ENCODE data around the gene UGT1A8. TPM values are rescaled to one million over a fixed set of nuclear protein-coding genes. Genes with fewer than 3 reads are reported as not detected.
"Not testable (repeated sequence)": the region's sequence is repeated elsewhere in the genome, so short reads cannot be mapped to it uniquely, and the experiment has no call there.

Gene UGT1A8
- total and polyA plus RNA-seq, 2 donors (not counting 3 experiments of a cell fraction or from before 2014, with no cell fraction given): not detected

- CTCF ChIA-PET: interaction anchor here (3.2 kb wide), 1 partner anchor 18 kb away, joined by 6 read pairs; no protein-coding TSS in a partner anchor
- H3K9me1 ChIP-seq (replicated peaks; ENCODE audit: control insufficient read depth, extremely low read depth, insufficient read depth, low read length): no peaks in the 10 kb centered on the region
Observed at GRCh38 chr2:233728723-233729301, 111.4 kb downstream of the UGT1A8 start, which contains the start of gene UGT1A3. UGT1A3 (plus strand) TSS chr2:233729042; CDS start chr2:233729127, 85 bp downstream.

GRCh38 chr2:233736868-233737653 is 119.6 kb downstream of the UGT1A8 start:
- H3K36me3 ChIP-seq (ENCODE audit: control insufficient read depth in 2 of 2, extremely low read depth in 1 of 2, insufficient read depth in 2 of 2, low read length in 2 of 2); H3K4me2 ChIP-seq (ENCODE audit: insufficient read depth, low read length); intact Hi-C loops (cut with micrococcal nuclease); H4K20me1 ChIP-seq (replicated peaks; ENCODE audit: control insufficient read depth, extremely low read depth, insufficient read depth, low read length); H3K27me3 ChIP-seq (ENCODE audit: control insufficient read depth in 2 of 2, insufficient read depth in 2 of 2, low read length in 2 of 2); H3K4me1 ChIP-seq (ENCODE audit: control insufficient read depth, extremely low read depth, insufficient read depth, low read length); H3K9me3 ChIP-seq (replicated peaks; ENCODE audit: control insufficient read depth, insufficient read depth, low read length); H3K9ac ChIP-seq (replicated peaks; ENCODE audit: extremely low read depth, insufficient read depth, low read length); H3K27ac ChIP-seq (ENCODE audit: insufficient read depth, low read depth, low read length); H2AFZ ChIP-seq (ENCODE audit: low read depth, low read length); BruUV-seq (replicated peaks); H3K4me3 ChIP-seq (replicated peaks in 1 of 3; ENCODE audit: insufficient read depth in 1 of 3, low read depth in 1 of 3, low read length in 3 of 3); H3K79me2 ChIP-seq (ENCODE audit: control insufficient read depth, insufficient read depth, low read length); FAIRE-seq; CTCF ChIA-PET; DNase-seq (ENCODE audit: low read depth, low spot score); POLR2A ChIA-PET; dilution Hi-C loops (cut with MboI; ENCODE audit: extremely low pct_ligation_motif_present, low sequenced_read_pairs); H3K9me1 ChIP-seq (replicated peaks; ENCODE audit: control insufficient read depth, extremely low read depth, insufficient read depth, low read length): not testable (repeated sequence)

More at GRCh38 chr2:233728723-233729301, 111.4 kb downstream of the UGT1A8 start, which contains the start of gene UGT1A3:
- dilution Hi-C loops (cut with MboI; ENCODE audit: extremely low pct_ligation_motif_present, low sequenced_read_pairs) (no loop called here), intact Hi-C loops (cut with micrococcal nuclease) (no loop called here)
- H3K4me1 ChIP-seq (ENCODE audit: control insufficient read depth, extremely low read depth, insufficient read depth, low read length): no peaks in the 10 kb centered on the region
- no peak for FAIRE-seq
- no peaks in the 10 kb centered on the region for H3K9me3 ChIP-seq (replicated peaks; ENCODE audit: control insufficient read depth, insufficient read depth, low read length)
- no TSS peak for BruUV-seq (replicated peaks)
- H3K27me3 ChIP-seq (ENCODE audit: control insufficient read depth in 2 of 2, insufficient read depth in 2 of 2, low read length in 2 of 2): no peaks in the 10 kb centered on the region
- no peak within 1 kb of the TSS for H2AFZ ChIP-seq (ENCODE audit: low read depth, low read length)
- no peak within 1 kb of the TSS for H3K9ac ChIP-seq (replicated peaks; ENCODE audit: extremely low read depth, insufficient read depth, low read length)
- no peaks in the 10 kb centered on the region for H4K20me1 ChIP-seq (replicated peaks; ENCODE audit: control insufficient read depth, extremely low read depth, insufficient read depth, low read length)
- TF ChIP-seq MYC (IDR thresholded peaks at IDR 0.05; ENCODE audit: low read depth, low read length) (no peak), FOS (IDR thresholded peaks at IDR 0.05; ENCODE audit: borderline replicate concordance, insufficient read depth, low read length) (no peak), EZH2 (IDR thresholded peaks at IDR 0.05; ENCODE audit: borderline replicate concordance, low read depth, low read length, severe bottlenecking) (no peak), POLR2AphosphoS5 (IDR thresholded peaks at IDR 0.05; ENCODE audit: insufficient read depth, low read depth, low read length) (no peak), GATA2 (IDR thresholded peaks at IDR 0.05; ENCODE audit: insufficient read depth, insufficient read length, low read depth, low read length) (no peak), MAX (IDR thresholded peaks at IDR 0.05; ENCODE audit: insufficient read depth, insufficient read length) (no peak), POLR2A (IDR thresholded peaks at IDR 0.05; ENCODE audit: low read depth, low read length) (no peak), JUN (IDR thresholded peaks at IDR 0.05; ENCODE audit: borderline replicate concordance, insufficient read depth, insufficient read length, low read depth) (no peak), CTCF (IDR thresholded peaks at IDR 0.05; ENCODE audit: extremely low read depth in 1 of 2, insufficient read depth in 1 of 2, low read depth in 1 of 2, low read length in 2 of 2) (no peak)
- POLR2A ChIA-PET: no interaction called here
- H3K27ac ChIP-seq (ENCODE audit: insufficient read depth, low read depth, low read length): no peak within 1 kb of the TSS
- no peaks in the 10 kb centered on the region for H3K36me3 ChIP-seq (ENCODE audit: control insufficient read depth in 2 of 2, extremely low read depth in 1 of 2, insufficient read depth in 2 of 2, low read length in 2 of 2)
- no peak within 1 kb of the TSS for H3K4me3 ChIP-seq (replicated peaks in 1 of 3; ENCODE audit: insufficient read depth in 1 of 3, low read depth in 1 of 3, low read length in 3 of 3)
- H3K4me2 ChIP-seq (ENCODE audit: insufficient read depth, low read length): no peak within 1 kb of the TSS
- H3K79me2 ChIP-seq (ENCODE audit: control insufficient read depth, insufficient read depth, low read length): no peaks in the 10 kb centered on the region
- DNase-seq (ENCODE audit: low read depth, low spot score): no peak

Data from endothelial cell of umbilical vein (primary cell).